ENCODE measurements around the gene TMPRSS11D. TPM values are rescaled to one million over a fixed set of nuclear protein-coding genes. Genes with fewer than 3 reads are reported as not detected.

The TMPRSS11D gene
- total RNA-seq, 1 donor from 2014 or later = not detected

DNA sequence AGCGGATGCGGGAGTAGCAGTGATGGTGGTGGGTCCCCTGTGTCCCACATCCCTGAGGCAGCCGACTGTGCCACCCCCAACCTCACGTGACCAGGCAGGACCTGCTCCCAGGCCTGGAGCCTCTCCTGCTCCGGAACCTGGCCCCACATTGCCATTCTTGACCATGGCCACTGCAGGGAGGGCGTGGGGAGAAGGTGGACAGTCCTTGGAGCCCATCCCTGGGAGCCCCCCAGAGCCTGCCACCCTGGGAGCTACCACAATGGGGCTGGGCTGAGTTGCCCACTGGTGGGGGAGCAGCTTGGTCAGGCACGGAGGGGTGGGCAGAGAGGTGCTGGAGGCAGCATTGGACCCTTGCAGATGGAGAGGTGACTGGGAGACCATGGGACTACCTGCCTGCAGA lies 42.7 kb upstream of the TMPRSS11D start:
- no peaks in the 10 kb centered on the region for H3K27me3 ChIP-seq (ENCODE audit: insufficient read depth, low read length)
- H3K27ac Mint-ChIP-seq (ENCODE audit: unreplicated experiment) = no peak overlapping the region
- no peaks in the 10 kb centered on the region for H3K27me3 Mint-ChIP-seq (ENCODE audit: low read depth, unreplicated experiment)
- peaks cover 11% of the 10 kb centered on the region for H3K4me1 Mint-ChIP-seq (ENCODE audit: low read depth, unreplicated experiment)
- H2AFZ ChIP-seq (ENCODE audit: low read depth, low read length) = no peak overlapping the region
- H3K36me3 Mint-ChIP-seq (ENCODE audit: low read depth, unreplicated experiment) = no peaks in the 10 kb centered on the region
- no peaks in the 10 kb centered on the region for H3K79me2 ChIP-seq (ENCODE audit: insufficient read depth, low read length)
- no peaks in the 10 kb centered on the region for H3K4me1 ChIP-seq (ENCODE audit: insufficient read depth, low read length)
- DNase-seq (ENCODE audit: low read depth) (no peak), FAIRE-seq (no peak)
- H3K9me3 ChIP-seq (ENCODE audit: insufficient read depth, low read depth, low read length) = no peaks in the 10 kb centered on the region
- no peak overlapping the region for H3K27ac ChIP-seq (ENCODE audit: low read depth, low read length)
- TF ChIP-seq EZH2 (IDR thresholded peaks at IDR 0.05; ENCODE audit: insufficient read depth, low read length) = no peak
- TF ChIP-seq, protein P1, sequence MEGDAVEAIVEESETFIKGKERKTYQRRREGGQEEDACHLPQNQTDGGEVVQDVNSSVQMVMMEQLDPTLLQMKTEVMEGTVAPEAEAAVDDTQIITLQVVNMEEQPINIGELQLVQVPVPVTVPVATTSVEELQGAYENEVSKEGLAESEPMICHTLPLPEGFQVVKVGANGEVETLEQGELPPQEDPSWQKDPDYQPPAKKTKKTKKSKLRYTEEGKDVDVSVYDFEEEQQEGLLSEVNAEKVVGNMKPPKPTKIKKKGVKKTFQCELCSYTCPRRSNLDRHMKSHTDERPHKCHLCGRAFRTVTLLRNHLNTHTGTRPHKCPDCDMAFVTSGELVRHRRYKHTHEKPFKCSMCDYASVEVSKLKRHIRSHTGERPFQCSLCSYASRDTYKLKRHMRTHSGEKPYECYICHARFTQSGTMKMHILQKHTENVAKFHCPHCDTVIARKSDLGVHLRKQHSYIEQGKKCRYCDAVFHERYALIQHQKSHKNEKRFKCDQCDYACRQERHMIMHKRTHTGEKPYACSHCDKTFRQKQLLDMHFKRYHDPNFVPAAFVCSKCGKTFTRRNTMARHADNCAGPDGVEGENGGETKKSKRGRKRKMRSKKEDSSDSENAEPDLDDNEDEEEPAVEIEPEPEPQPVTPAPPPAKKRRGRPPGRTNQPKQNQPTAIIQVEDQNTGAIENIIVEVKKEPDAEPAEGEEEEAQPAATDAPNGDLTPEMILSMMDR (IDR thresholded peaks at IDR 0.05; ENCODE audit: insufficient read depth, low read depth, low read length) = no peak
- no peak overlapping the region for H3K9ac ChIP-seq (ENCODE audit: low read length)
- H3K9me3 Mint-ChIP-seq (ENCODE audit: unreplicated experiment) = no peaks in the 10 kb centered on the region
- H3K4me2 ChIP-seq (ENCODE audit: low read length) = no peak overlapping the region
- no peak overlapping the region for H3K4me3 ChIP-seq (ENCODE audit: insufficient read depth, low read depth, low read length)
- H3K4me3 Mint-ChIP-seq (ENCODE audit: unreplicated experiment) = no peak overlapping the region
- H3K36me3 ChIP-seq (ENCODE audit: insufficient read depth, low read length) = no peaks in the 10 kb centered on the region
- H4K20me1 ChIP-seq (ENCODE audit: insufficient read depth, low read length) = no peaks in the 10 kb centered on the region

DNA sequence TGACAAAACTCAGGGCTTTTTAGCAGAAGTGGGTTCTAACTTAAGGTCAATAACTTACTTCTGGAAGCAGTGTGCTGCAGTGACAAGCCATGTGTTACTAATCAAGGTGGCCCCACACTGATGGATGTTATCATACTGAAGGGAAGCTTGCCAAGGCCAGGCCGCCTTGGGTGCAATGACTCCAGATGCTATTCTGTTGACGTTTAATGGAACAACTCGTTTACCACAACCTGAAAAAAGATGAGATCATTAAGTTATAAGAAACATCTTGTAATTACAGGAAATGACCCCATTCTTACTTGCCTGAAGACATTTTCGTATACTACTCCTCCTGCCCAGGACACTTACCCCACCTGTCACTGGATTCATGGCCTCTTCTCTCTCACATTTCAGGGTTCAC lies 38.9 kb upstream of the TMPRSS11D start:
- DNase-seq (ENCODE audit: low read depth) (peak; percentile 71), FAIRE-seq (no peak)
- H3K9me3 ChIP-seq (ENCODE audit: insufficient read depth, low read depth, low read length) = no peaks in the 10 kb centered on the region
- no peaks in the 10 kb centered on the region for H3K27me3 ChIP-seq (ENCODE audit: insufficient read depth, low read length)
- no peaks in the 10 kb centered on the region for H3K9me3 Mint-ChIP-seq (ENCODE audit: unreplicated experiment)
- H3K36me3 ChIP-seq (ENCODE audit: insufficient read depth, low read length) = no peaks in the 10 kb centered on the region
- no peak overlapping the region for H3K27ac ChIP-seq (ENCODE audit: low read depth, low read length)
- no peaks in the 10 kb centered on the region for H3K79me2 ChIP-seq (ENCODE audit: insufficient read depth, low read length)
- H3K4me3 Mint-ChIP-seq (ENCODE audit: unreplicated experiment) = no peak overlapping the region
- no peaks in the 10 kb centered on the region for H3K27me3 Mint-ChIP-seq (ENCODE audit: low read depth, unreplicated experiment)
- H3K4me3 ChIP-seq (ENCODE audit: insufficient read depth, low read depth, low read length) = no peak overlapping the region
- no peak overlapping the region for H2AFZ ChIP-seq (ENCODE audit: low read depth, low read length)
- H3K4me2 ChIP-seq (ENCODE audit: low read length) = no peak overlapping the region
- H4K20me1 ChIP-seq (ENCODE audit: insufficient read depth, low read length) = no peaks in the 10 kb centered on the region
- H3K4me1 ChIP-seq (ENCODE audit: insufficient read depth, low read length) = no peaks in the 10 kb centered on the region
- no peaks in the 10 kb centered on the region for H3K4me1 Mint-ChIP-seq (ENCODE audit: low read depth, unreplicated experiment)
- H3K27ac Mint-ChIP-seq (ENCODE audit: unreplicated experiment) = no peak overlapping the region
- H3K36me3 Mint-ChIP-seq (ENCODE audit: low read depth, unreplicated experiment) = no peaks in the 10 kb centered on the region
- TF ChIP-seq, protein P1 (IDR thresholded peaks at IDR 0.05; ENCODE audit: insufficient read depth, low read depth, low read length) = no peak
- TF ChIP-seq EZH2 (IDR thresholded peaks at IDR 0.05; ENCODE audit: insufficient read depth, low read length) = no peak
- no peak overlapping the region for H3K9ac ChIP-seq (ENCODE audit: low read length)

DNA sequence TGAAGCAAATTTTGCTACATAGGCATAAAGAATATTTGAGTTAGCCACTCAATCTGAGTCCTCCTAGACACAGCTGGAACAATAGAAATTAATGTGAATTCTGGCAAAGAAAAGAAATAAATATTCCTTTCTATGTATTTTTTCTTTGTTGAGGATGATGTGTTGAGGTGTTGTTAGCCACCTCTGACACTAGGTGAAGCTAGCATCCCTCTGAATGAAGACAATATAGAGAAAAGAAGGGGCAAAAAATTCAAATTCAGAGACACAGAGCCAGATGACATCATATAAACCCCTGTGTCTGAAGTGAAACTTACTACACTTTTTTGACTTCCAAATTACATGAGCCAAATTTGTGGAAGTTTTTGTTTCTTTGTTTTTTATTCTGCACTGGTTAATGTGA lies 34.6 kb upstream of the TMPRSS11D start:
- Histone ChIP-seq H3K36me3 (ENCODE audit: insufficient read depth, low read length) (no peaks in the 10 kb centered on the region), H3K4me3 (ENCODE audit: insufficient read depth, low read depth, low read length) (no peak overlapping the region), H3K4me1 (ENCODE audit: insufficient read depth, low read length) (no peaks in the 10 kb centered on the region), H3K4me2 (ENCODE audit: low read length) (no peak overlapping the region), H3K9me3 (ENCODE audit: insufficient read depth, low read depth, low read length) (no peaks in the 10 kb centered on the region), H2AFZ (ENCODE audit: low read depth, low read length) (no peak overlapping the region), H3K27me3 (ENCODE audit: insufficient read depth, low read length) (no peaks in the 10 kb centered on the region), H3K27ac (ENCODE audit: low read depth, low read length) (no peak overlapping the region), H3K9ac (ENCODE audit: low read length) (no peak overlapping the region), H3K79me2 (ENCODE audit: insufficient read depth, low read length) (no peaks in the 10 kb centered on the region), H4K20me1 (ENCODE audit: insufficient read depth, low read length) (no peaks in the 10 kb centered on the region)
- TF ChIP-seq EZH2 (IDR thresholded peaks at IDR 0.05; ENCODE audit: insufficient read depth, low read length) = no peak
- TF ChIP-seq, protein P1 (IDR thresholded peaks at IDR 0.05; ENCODE audit: insufficient read depth, low read depth, low read length) = peak; percentile 52
- H3K36me3 Mint-ChIP-seq (ENCODE audit: low read depth, unreplicated experiment) = no peaks in the 10 kb centered on the region
- no peaks in the 10 kb centered on the region for H3K27me3 Mint-ChIP-seq (ENCODE audit: low read depth, unreplicated experiment)
- no peak overlapping the region for H3K27ac Mint-ChIP-seq (ENCODE audit: unreplicated experiment)
- no peak overlapping the region for H3K4me3 Mint-ChIP-seq (ENCODE audit: unreplicated experiment)
- DNase-seq (ENCODE audit: low read depth) (no peak), FAIRE-seq (no peak)
- no peaks in the 10 kb centered on the region for H3K4me1 Mint-ChIP-seq (ENCODE audit: low read depth, unreplicated experiment)
- no peaks in the 10 kb centered on the region for H3K9me3 Mint-ChIP-seq (ENCODE audit: unreplicated experiment)
